Activated CD4-positive, alpha-beta T cell treated with anti-CD3 and anti-CD28 coated beads, Interleukin-10, Interleukin-2, amounts not matched to agents 100 ng/mL and 50 ng/mL, durations not matched to agents 16 hours and 8 hours (primary cell): ENCODE data around the gene EDN1.

Experiments used
- DNase-seq: peaks from one replicate; pipeline ENCODE4 v3.0.0-alpha.2; 2020

Gene EDN1

GRCh38 chr6:12289933-12290820 lies at the start of gene EDN1:
TSS of gene EDN1 (plus strand) at chr6:12290361. CDS start at chr6:12290630, 269 bp downstream.
- peak; percentile 65 for DNase-seq

DNA sequence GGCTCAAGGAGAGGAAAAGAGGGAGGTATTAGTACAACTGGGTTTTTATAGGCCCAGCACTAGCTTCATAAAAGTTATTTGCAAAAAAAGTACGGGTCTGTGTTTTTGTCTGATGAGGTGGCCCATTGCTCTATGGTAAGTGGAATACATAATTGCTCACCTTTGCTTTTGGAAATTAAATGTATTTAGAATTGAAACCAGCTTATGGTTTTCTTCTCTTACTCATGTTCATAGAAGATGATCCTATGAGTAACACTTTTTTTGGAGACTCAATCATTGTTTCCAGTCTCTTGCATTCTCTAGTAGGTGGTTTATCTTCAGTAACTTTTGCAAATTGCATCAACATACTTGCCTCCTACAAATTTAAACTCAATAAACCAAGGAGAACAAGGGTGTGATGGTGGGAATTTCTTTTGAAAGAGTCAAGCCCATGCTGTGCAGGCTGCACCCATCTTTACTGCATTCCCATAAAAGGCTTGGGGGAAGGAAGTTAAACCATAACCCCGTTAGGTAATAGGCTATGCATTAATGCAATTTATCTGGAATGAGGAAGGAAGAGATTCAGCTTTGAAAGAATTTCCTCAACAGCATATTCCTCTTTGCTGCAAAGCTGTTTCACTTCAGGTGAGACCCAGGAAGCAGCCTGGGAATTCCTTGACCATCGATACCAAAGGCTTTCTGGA lies 48.5 kb upstream of the EDN1 start:
- peak; percentile 30 for DNase-seq

DNA sequence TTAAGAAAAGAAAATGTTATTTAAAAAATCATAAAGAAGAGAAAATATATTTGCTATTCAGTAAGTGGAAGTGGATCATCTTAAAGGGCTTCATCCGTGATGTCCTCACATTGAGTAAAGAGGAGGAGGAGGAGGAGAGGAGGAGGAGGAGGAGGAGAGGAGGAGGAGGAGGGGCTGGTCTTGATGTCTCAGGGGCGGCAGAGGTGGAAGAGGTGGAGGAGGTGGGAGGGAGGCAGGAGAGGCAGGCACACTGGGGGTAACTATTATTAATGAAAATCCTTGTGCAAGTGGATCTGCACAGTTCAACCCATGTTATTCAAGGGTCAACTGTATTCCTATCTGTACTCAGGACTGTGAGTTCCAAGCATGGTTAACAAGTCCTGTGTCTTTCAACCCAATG lies 47.0 kb upstream of the EDN1 start:
- no peak for DNase-seq

- DNase-seq: no peak
Measured at GRCh38 chr6:12245360-12245759, 44.8 kb upstream of the EDN1 start.

DNA sequence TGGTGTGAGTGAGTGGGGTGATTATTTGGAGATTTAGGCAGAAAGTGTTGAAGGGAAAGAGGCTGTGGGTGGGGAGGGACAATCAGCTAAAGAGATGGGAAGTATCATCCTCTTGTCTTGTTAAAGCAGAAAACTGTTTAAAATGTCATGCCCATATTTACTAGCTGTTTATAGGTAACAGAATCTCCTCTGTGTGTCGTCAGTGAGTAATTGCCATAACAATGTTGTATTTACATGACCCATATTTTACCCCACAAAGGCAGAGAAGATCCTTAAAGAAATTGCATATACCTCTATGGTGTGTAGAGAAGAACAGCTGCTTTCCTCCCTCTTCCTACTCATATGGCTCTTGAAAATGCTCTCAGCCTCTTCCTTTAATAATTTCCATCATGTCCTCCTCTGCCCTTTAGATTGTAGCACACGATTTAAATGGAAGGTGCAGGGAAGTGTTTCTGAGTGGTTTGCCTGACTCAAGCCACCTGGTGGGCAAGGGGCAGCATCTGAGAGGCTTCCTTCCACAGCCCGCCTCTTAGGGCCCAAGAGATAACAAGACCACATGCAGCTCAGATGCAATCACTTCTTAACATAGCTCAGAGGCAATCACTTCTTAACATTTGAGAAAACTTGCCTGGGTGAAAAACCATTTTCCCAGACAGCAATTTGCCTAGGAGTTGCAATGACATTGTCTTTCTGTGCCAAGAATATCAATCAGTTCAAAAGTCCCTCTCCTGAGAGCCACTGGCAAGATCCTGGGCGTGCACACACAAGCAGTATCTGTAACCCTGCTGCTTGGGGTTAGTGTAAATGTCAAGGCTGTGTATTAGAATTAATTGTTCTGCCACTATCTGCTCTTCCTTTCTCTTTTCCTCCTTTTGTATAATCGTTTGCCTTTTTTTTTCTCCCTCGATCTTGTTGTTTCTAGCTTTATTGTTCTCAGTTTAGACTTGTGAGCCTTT lies 44.1 kb upstream of the EDN1 start:
- no peak for DNase-seq

- DNase-seq: no peak
Measured at GRCh38 chr6:12246900-12247299, 43.3 kb upstream of the EDN1 start.

DNA sequence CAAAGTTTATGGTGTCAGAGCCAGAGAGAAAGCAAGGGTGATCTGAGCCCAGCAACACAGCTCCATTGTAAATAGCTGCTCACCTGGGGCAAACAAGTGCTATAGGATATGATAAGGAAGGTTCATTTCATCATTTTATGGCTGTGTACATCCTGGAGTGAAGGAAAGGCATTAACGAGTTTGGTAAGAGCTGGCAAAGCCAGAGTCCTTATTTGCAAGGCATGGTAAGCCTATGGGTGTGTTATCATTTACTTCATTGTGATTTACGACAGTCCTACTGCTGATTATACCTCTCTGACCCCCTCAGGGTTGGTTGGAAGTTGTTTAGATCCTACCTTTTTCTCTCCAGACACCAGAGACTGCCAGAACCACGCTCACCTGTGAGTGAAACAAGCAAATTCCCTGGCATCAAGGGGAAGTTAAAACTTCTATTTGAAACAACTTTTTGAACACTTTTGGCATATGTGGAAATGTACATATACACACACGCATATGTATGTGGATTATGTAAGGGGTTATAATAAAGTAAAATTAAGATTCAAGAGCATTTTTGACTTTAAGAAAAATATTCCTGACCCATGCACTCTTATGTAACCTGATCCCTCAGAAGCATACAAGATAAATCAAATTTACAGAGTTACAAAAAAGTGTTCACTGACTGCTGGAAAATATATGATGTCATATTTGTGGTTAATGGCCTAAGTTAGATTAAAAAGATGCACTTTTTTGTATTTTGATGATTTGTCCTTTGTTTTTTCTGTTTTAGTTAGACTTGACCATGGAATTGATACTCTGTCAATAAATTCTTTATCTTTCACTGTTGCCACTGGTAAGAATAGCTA lies 40.4 kb upstream of the EDN1 start:
- no peak for DNase-seq

- DNase-seq: no peak
Measured at GRCh38 chr6:12250383-12250770, 39.8 kb upstream of the EDN1 start.

- DNase-seq: no peak
Measured at GRCh38 chr6:12254210-12254609, 36.0 kb upstream of the EDN1 start.

- no peak for DNase-seq
Measured at GRCh38 chr6:12258191-12258590, 32.0 kb upstream of the EDN1 start.

GRCh38 chr6:12258591-12259075 lies 31.5 kb upstream of the EDN1 start:
- DNase-seq: no peak

DNA sequence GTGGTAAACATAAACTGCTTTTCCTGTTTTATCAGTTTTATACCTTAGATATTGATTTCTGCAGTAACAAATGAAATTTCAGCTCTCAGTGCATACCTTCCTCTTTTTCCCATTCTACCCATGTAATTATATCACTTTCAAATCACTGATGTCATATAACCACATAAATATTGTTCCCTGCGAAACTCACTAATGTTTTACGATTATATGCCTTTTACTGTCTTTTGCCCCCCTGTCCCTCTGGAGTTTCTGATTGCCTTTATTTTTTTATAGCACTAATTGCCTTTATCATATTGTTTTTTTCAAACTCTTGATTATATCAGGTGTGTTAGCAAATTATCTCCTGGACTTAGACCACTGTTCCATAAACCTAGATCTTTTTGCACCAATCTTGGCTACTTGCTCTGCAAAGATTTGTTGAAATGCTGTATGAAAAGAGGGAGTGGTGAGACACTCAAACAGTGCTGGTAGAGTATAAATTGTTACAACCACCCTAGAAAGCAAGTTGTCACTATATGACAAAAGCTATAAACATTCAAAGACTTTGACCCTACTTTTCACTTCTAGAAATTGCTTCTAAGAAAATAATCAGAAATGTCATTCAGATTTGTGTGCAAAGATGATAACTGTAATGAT lies 29.6 kb upstream of the EDN1 start:
- no peak for DNase-seq

GRCh38 chr6:12261502-12261901 lies 28.7 kb upstream of the EDN1 start:
- no peak for DNase-seq

DNA sequence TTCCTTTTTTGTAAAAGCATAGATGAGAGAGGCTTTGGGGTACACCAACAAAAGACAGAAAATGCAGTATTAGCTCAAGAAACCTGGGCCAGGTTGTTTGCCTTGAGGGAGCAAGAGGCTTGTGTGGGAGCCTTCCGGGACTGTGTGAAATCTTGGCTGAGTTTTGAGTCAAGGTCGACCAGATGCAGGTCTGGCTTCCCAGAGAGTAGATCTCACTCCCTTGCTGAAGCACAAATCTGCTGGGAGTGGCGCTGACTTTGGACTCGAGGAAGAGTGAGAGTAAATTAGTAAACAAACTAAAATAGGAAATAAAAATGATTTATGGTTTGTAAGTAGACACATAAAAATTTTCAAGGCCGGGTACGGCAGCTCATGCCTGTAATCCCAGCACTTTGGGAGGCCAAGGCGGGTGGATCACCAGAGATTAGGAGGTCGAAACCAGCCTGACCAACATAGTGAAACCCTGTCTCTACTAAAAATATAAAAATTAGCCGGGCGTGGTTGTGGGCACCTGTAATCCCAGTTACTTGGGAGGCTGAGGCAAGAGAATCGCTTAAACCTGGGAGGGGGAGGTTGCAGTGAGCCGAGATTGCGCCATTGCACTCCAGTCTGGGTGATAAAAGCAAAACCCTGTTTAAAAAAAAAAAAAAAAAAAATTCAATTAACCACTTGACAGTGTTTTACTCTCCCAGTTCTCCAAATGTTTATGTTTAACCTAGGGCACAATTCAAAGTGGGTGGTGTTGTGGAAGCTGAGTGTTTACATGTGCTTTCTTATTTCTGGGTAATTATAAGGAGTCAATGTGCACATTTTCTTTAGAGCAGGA lies 27.7 kb upstream of the EDN1 start:
- DNase-seq: no peak

- no peak for DNase-seq
Measured at GRCh38 chr6:12263403-12263802, 26.8 kb upstream of the EDN1 start.

GRCh38 chr6:12264671-12265070 lies 25.5 kb upstream of the EDN1 start:
- no peak for DNase-seq

DNA sequence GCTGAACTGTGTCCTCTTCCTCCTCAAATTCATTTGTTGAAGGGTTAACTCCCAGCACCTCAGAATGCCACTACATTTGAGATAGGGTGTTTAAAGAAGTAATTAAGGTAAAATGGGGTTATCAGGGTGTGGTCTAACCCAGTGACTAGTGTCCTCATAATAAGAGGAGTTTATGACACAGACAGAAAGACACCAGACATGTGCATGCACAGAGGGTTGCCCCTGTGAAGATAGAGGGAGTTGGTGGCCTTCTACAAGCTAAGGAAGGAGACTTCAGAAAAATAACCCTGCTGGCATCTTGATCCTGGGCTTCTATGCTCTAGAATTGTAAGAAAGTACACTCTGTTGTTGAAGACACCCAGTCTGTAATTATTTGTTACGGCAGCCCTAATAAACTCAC lies 24.9 kb upstream of the EDN1 start:
- DNase-seq: no peak

DNA sequence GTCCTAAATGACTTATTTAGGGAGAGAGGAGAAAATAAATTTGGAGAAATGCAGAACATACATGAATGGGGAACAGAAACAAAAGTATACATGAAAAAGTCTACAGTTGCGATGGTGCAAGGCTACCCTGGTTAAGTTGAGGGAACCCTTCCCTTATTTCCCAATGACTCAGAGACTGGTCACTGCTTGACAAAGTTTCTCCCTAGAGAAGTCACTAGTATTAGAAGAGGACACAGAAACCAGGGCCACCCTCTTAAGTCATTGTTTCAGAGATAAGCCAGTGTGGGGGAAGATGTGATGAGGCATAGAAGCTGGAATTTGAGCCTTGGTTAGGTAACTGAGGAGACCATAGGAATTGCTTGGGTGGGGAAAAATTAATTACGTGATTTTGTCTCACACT lies 24.4 kb upstream of the EDN1 start:
- no peak for DNase-seq

DNA sequence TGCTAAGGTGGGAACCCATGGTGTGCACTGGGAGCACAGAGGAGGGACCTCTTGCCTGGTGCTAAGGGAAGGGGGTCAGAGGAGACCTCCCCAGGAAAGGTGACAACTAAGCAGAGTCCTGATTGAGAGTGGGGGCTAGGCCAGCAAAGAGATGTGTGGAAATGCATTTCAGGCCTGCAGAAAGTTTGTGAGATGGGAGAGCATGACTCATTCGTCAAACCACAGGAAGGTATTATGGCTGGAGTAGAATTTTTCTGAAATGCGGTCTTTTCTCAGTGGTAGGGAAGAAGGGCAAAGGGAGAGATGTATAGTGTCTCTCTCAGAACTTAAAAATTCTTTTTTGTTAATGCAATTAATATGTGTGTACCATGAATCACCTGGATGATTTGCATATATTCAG lies 23.6 kb upstream of the EDN1 start:
- DNase-seq: peak; percentile 32

GRCh38 chr6:12269110-12269509 lies 21.1 kb upstream of the EDN1 start:
- DNase-seq: no peak
